Measurements from ENCODE around the gene SMG6. TPM values are rescaled to one million over a fixed set of nuclear protein-coding genes. Genes with fewer than 3 reads are reported as not detected.

The SMG6 gene
- total RNA-seq, 1 donor from 2014 or later, result 39.7 TPM

GRCh38 chr17:2227025-2227699 is 76.4 kb downstream of the SMG6 start:
- no peaks in the 10 kb centered on the region for H3K9me3 ChIP-seq (ENCODE audit: insufficient read depth, low read depth, low read length)
- Mint-ChIP-seq H3K27ac (ENCODE audit: unreplicated experiment) (no peak overlapping the region), H3K36me3 (ENCODE audit: low read depth, unreplicated experiment) (peaks cover 25% of the 10 kb centered on the region), H3K9me3 (ENCODE audit: unreplicated experiment) (peaks cover 1% of the 10 kb centered on the region), H3K4me1 (ENCODE audit: low read depth, unreplicated experiment) (peaks cover 48% of the 10 kb centered on the region), H3K27me3 (ENCODE audit: low read depth, unreplicated experiment) (no peaks in the 10 kb centered on the region), H3K4me3 (ENCODE audit: unreplicated experiment) (no peak overlapping the region)
- H3K9ac ChIP-seq (ENCODE audit: low read length), result no peak overlapping the region
- H2AFZ ChIP-seq (ENCODE audit: low read depth, low read length), result no peak overlapping the region
- H4K20me1 ChIP-seq (ENCODE audit: insufficient read depth, low read length), result no peaks in the 10 kb centered on the region
- TF ChIP-seq EZH2 (IDR thresholded peaks at IDR 0.05; ENCODE audit: insufficient read depth, low read length), result no peak
- no peaks in the 10 kb centered on the region for H3K36me3 ChIP-seq (ENCODE audit: insufficient read depth, low read length)
- H3K4me1 ChIP-seq (ENCODE audit: insufficient read depth, low read length), result peaks cover 32% of the 10 kb centered on the region
- no peak for FAIRE-seq
- DNase-seq (ENCODE audit: low read depth), result no peak
- peaks cover 45% of the 10 kb centered on the region for H3K79me2 ChIP-seq (ENCODE audit: insufficient read depth, low read length)
- H3K27me3 ChIP-seq (ENCODE audit: insufficient read depth, low read length), result no peaks in the 10 kb centered on the region
- peak overlapping the region; percentile 17 for H3K4me2 ChIP-seq (ENCODE audit: low read length)
- H3K27ac ChIP-seq (ENCODE audit: low read depth, low read length), result no peak overlapping the region
- H3K4me3 ChIP-seq (ENCODE audit: insufficient read depth, low read depth, low read length), result no peak overlapping the region

- peaks cover 1% of the 10 kb centered on the region for H3K9me3 Mint-ChIP-seq (ENCODE audit: unreplicated experiment)
Observed at GRCh38 chr17:2223617-2223927, 80.0 kb downstream of the SMG6 start.

GRCh38 chr17:2222901-2223616 is 80.5 kb downstream of the SMG6 start:
- no peak overlapping the region for H2AFZ ChIP-seq (ENCODE audit: low read depth, low read length)
- H3K4me3 ChIP-seq (ENCODE audit: insufficient read depth, low read depth, low read length), result no peak overlapping the region
- Mint-ChIP-seq H3K27ac (ENCODE audit: unreplicated experiment) (peak overlapping the region; percentile 50), H3K4me1 (ENCODE audit: low read depth, unreplicated experiment) (peaks cover 26% of the 10 kb centered on the region), H3K9me3 (ENCODE audit: unreplicated experiment) (peaks cover 1% of the 10 kb centered on the region), H3K36me3 (ENCODE audit: low read depth, unreplicated experiment) (peaks cover 13% of the 10 kb centered on the region), H3K27me3 (ENCODE audit: low read depth, unreplicated experiment) (no peaks in the 10 kb centered on the region), H3K4me3 (ENCODE audit: unreplicated experiment) (no peak overlapping the region)
- peak overlapping the region; percentile 41 for H3K9ac ChIP-seq (ENCODE audit: low read length)
- peaks cover 39% of the 10 kb centered on the region for H3K79me2 ChIP-seq (ENCODE audit: insufficient read depth, low read length)
- TF ChIP-seq EZH2 (IDR thresholded peaks at IDR 0.05; ENCODE audit: insufficient read depth, low read length), result no peak
- no peak for TF ChIP-seq CTCF (IDR thresholded peaks at IDR 0.05; ENCODE audit: insufficient read depth, low read depth, low read length)
- H3K27ac ChIP-seq (ENCODE audit: low read depth, low read length), result peak overlapping the region; percentile 27
- peaks cover 20% of the 10 kb centered on the region for H3K4me1 ChIP-seq (ENCODE audit: insufficient read depth, low read length)
- peak overlapping the region; percentile 27 for H3K4me2 ChIP-seq (ENCODE audit: low read length)
- peak; percentile 72 for FAIRE-seq
- H3K36me3 ChIP-seq (ENCODE audit: insufficient read depth, low read length), result no peaks in the 10 kb centered on the region
- H3K9me3 ChIP-seq (ENCODE audit: insufficient read depth, low read depth, low read length), result no peaks in the 10 kb centered on the region
- no peaks in the 10 kb centered on the region for H3K27me3 ChIP-seq (ENCODE audit: insufficient read depth, low read length)
- no peaks in the 10 kb centered on the region for H4K20me1 ChIP-seq (ENCODE audit: insufficient read depth, low read length)
- peak; percentile 64 for DNase-seq (ENCODE audit: low read depth)

More at GRCh38 chr17:2223617-2223927, 80.0 kb downstream of the SMG6 start:
- Histone ChIP-seq H3K36me3 (ENCODE audit: insufficient read depth, low read length) (no peaks in the 10 kb centered on the region), H3K4me3 (ENCODE audit: insufficient read depth, low read depth, low read length) (no peak overlapping the region), H3K27me3 (ENCODE audit: insufficient read depth, low read length) (no peaks in the 10 kb centered on the region), H3K79me2 (ENCODE audit: insufficient read depth, low read length) (peaks cover 37% of the 10 kb centered on the region), H3K9ac (ENCODE audit: low read length) (peak overlapping the region; percentile 41), H3K9me3 (ENCODE audit: insufficient read depth, low read depth, low read length) (no peaks in the 10 kb centered on the region), H3K4me2 (ENCODE audit: low read length) (peak overlapping the region; percentile 27), H2AFZ (ENCODE audit: low read depth, low read length) (no peak overlapping the region), H3K4me1 (ENCODE audit: insufficient read depth, low read length) (peaks cover 17% of the 10 kb centered on the region), H3K27ac (ENCODE audit: low read depth, low read length) (peak overlapping the region; percentile 27), H4K20me1 (ENCODE audit: insufficient read depth, low read length) (no peaks in the 10 kb centered on the region)
- no peaks in the 10 kb centered on the region for H3K27me3 Mint-ChIP-seq (ENCODE audit: low read depth, unreplicated experiment)
- H3K4me1 Mint-ChIP-seq (ENCODE audit: low read depth, unreplicated experiment), result peaks cover 24% of the 10 kb centered on the region
- no peak for DNase-seq (ENCODE audit: low read depth)
- H3K36me3 Mint-ChIP-seq (ENCODE audit: low read depth, unreplicated experiment), result peaks cover 12% of the 10 kb centered on the region
- no peak for TF ChIP-seq CTCF (IDR thresholded peaks at IDR 0.05; ENCODE audit: insufficient read depth, low read depth, low read length)
- TF ChIP-seq EZH2 (IDR thresholded peaks at IDR 0.05; ENCODE audit: insufficient read depth, low read length), result no peak
- FAIRE-seq, result no peak
- peak overlapping the region; percentile 19 for H3K27ac Mint-ChIP-seq (ENCODE audit: unreplicated experiment)
- no peak overlapping the region for H3K4me3 Mint-ChIP-seq (ENCODE audit: unreplicated experiment)

Measured in astrocyte (in vitro differentiated cells and primary cell).